Measurements from ENCODE around the gene FOXL3.

GRCh38 chr7:279821-280220 lies 10.1 kb upstream of the FOXL3 start:
- TF ChIP-seq POLR2AphosphoS5 (IDR thresholded peaks at IDR 0.05), result no peak
- TF ChIP-seq CTCF (IDR thresholded peaks at IDR 0.05), result no peak
